GM10248 (cell line): ENCODE results near the gene HOXA6.

Source experiments
- CTCF ChIA-PET: fragments of 300-600 bp; sonication (Branson Sonifier 250); formaldehyde crosslinking; extraction: SDS; loops from one replicate; lab custom pipeline; 2021; ENCODE audit warnings: antibody characterized with exemption; lab: Yijun Ruan, JAX
- POLR2A ChIA-PET: fragments of 350-650 bp; sonication (Branson Sonifier 250); formaldehyde crosslinking; extraction: SDS; loops from one replicate; lab custom pipeline; 2020; ENCODE audit warnings: antibody characterized with exemption; lab: Yijun Ruan, JAX
- DNase-seq: peaks from one replicate; pipeline ENCODE4 v3.0.0; 2012; ENCODE audit errors: extremely low spot score
- TF ChIP-seq, protein P1 (sequence below): IDR thresholded peaks from 2 replicates; pipeline ENCODE4 v1.5.1; 2012; ENCODE audit warnings: mild to moderate bottlenecking, low read depth; ENCODE audit errors: extremely low read depth, missing control alignments, control extremely low read depth

HOXA6 gene

GRCh38 chr7:27158436-27159265 lies 11.1 kb upstream of the HOXA6 start:
- POLR2A ChIA-PET, result no interaction called here
- DNase-seq, result no peak
- CTCF ChIA-PET, result interaction anchor here (1.0 to 1.7 kb wide), 14 partner anchors 9 to 1266 kb away, joined by 3 to 16 read pairs (median 4); partner anchors contain the start of gene HOXA11
- TF ChIP-seq, protein P1, sequence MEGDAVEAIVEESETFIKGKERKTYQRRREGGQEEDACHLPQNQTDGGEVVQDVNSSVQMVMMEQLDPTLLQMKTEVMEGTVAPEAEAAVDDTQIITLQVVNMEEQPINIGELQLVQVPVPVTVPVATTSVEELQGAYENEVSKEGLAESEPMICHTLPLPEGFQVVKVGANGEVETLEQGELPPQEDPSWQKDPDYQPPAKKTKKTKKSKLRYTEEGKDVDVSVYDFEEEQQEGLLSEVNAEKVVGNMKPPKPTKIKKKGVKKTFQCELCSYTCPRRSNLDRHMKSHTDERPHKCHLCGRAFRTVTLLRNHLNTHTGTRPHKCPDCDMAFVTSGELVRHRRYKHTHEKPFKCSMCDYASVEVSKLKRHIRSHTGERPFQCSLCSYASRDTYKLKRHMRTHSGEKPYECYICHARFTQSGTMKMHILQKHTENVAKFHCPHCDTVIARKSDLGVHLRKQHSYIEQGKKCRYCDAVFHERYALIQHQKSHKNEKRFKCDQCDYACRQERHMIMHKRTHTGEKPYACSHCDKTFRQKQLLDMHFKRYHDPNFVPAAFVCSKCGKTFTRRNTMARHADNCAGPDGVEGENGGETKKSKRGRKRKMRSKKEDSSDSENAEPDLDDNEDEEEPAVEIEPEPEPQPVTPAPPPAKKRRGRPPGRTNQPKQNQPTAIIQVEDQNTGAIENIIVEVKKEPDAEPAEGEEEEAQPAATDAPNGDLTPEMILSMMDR, result no peak

DNA sequence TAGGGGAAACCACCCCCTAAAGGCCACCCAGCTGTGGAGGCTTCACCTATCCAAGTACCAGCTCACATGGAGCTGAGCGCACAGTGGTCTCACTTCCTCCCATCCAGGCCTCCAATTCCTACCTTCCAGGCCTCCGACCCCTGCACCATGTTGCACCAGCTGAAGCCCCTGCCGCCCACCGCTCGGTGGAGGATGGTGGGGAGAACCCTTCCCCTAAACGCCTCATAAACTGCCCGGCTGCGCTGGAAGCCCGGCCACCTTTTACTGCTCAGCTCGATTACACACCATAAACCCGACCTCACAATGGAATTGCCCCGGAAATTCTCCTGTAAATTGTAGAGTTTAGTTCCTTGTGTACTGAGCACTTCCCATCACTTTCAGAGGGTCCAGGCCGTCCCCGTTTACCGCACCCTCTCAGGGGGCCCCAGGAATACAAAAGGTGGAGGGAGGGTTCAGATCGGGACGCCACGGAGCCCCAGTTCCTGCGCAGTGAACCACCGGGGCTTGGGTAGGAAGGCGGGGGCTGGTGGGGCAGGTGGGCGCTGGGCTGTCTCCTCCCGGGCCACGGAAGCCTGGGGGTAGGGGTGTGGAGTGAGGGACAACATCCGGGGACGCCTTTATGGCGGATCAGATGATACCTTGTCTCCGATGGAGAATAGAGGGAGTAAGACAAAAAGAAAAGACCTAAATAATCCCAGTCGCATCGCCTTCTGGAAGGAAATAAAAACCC lies 10.3 kb upstream of the HOXA6 start:
- ChIA-PET POLR2A (no interaction called here), CTCF (interaction anchor here (1.0 to 1.3 kb wide), 3 partner anchors 65 to 788 kb away, joined by 3 to 5 read pairs (median 3); no protein-coding TSS in a partner anchor)

DNA sequence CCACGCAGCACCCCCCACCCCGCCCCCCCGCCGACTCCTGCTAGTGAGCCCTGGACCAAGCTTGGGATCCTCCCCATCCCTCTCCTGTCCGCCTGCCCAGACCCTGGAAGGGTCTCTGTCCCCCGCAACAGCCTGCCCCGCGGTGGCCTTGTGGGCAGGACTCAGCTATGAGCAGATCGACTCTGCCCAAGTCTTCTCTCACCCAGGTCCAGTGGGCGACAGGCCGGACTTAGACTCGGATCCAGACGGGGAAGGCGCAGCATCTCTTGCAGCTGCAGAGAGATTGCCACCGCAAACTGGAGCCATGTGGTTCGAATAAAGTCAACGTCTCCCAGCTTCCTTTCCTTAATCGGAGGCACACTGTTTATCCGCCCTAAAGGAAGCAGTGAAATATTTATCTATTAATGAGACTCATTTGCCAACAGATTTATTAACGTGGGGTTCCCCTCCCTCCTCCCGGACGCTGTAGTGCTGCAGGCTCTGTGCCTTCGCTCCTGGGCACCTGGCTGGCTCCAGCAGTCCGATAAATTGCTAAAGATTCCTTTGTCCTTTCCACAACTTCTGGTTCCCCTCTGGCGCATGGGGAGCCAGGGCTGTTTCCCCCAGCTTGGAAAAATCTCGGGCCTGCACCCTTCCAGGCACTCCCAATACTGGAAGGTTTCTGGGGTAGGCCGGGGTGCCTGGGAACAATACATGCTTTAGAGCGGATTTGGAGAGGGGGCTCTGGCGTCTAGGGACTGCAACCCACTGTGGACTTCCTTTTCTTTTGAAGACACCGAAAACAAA lies 9.5 kb upstream of the HOXA6 start:
- DNase-seq, result no peak
- POLR2A ChIA-PET, result no interaction called here
- CTCF ChIA-PET, result interaction anchor here (1.0 to 1.3 kb wide), 2 partner anchors 301 to 787 kb away, joined by 3 to 5 read pairs; no protein-coding TSS in a partner anchor
- TF ChIP-seq, protein P1, result no peak

More for the DNA sequence above, 10.3 kb upstream of the HOXA6 start:
- TF ChIP-seq, protein P1, result no peak
- DNase-seq, result no peak

DNA sequence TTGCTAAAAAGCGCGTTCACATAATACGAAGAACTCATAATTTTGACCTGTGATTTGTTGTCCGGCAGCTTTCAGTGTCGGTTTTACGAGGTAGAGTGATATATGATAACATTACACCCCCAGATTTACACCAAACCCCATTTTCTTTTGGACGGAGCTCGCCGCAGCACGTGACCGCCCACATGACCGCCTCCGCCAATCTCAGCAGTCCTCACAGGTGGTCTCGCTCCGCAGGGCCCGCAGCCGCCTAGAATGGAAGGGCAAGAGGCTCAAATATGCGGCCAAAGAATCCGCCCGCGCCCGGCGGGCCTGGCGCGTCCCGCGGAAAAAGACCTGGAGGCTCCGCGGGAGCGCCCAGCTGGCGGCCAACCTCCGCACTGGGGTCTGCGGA lies 8.9 kb upstream of the HOXA6 start, which contains the start of gene HOXA7:
Gene HOXA7, minus strand, starts transcription at position 168 of the 391 bp plus-strand sequence. Its CDS starts 130 bp downstream, at position 38.
- POLR2A ChIA-PET, result no interaction called here
- DNase-seq, result no peak

GRCh38 chr7:27155816-27156507 lies 8.4 kb upstream of the HOXA6 start:
- ChIA-PET POLR2A (no interaction called here), CTCF (no interaction called here)
- DNase-seq, result no peak
- TF ChIP-seq, protein P1, result no peak

More for the DNA sequence above, 8.9 kb upstream of the HOXA6 start, which contains the start of gene HOXA7:
- TF ChIP-seq, protein P1, result no peak
- CTCF ChIA-PET, result interaction anchor here (1.0 to 1.3 kb wide), 2 partner anchors 300 to 787 kb away, joined by 3 to 5 read pairs; no protein-coding TSS in a partner anchor
